Activated CD8-positive, alpha-beta memory T cell treated with anti-CD3 and anti-CD28 coated beads, Interleukin-2, amount 50 U/mL, for 1 hour (primary cell): ENCODE data around the gene CFAP161.

Experiments
- DNase-seq: peaks from one replicate; pipeline ENCODE4 v3.0.0-alpha.2; 2020; ENCODE audit errors: extremely low read depth

Gene CFAP161

GRCh38 chr15:81133782-81134461 lies at the start of gene CFAP161:
Gene CFAP161, plus strand, starts transcription at chr15:81134270. Its CDS starts 60 bp downstream, at chr15:81134330.
- DNase-seq: no peak

GRCh38 chr15:81084716-81085115 lies 49.4 kb upstream of the CFAP161 start:
- DNase-seq: no peak

- DNase-seq: no peak
Observed at GRCh38 chr15:81085213-81085612, 48.9 kb upstream of the CFAP161 start.

- DNase-seq: no peak
Observed at GRCh38 chr15:81085898-81086297, 48.2 kb upstream of the CFAP161 start.

GRCh38 chr15:81087066-81087465 lies 47.0 kb upstream of the CFAP161 start:
- DNase-seq: no peak

GRCh38 chr15:81087694-81088093 lies 46.4 kb upstream of the CFAP161 start:
- DNase-seq: no peak

DNA sequence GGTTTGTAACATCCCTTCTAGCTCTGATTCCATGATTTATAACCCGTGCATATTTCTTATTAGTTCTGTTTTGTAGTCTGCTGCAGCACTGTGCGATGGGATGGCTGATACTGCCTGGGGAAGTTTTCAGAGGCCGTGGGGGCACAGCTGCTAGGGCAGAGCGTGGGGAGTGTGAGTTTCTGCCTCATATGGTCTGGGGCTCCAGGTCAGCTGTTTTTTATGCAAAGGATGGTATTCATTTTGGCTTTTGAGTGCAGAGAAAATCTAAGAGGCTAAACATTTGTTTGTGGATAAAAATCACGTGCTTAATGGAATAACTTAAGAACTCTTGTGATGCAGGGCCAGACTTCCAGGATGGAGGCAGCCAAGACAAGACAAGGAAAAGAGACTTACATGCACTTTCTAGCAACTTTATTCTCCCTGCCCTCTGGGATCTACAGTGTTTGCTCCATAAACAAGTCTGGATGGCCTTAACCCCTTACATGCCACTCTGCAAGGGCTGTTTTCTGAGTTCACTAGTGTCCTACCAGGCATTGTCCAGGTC lies 45.5 kb upstream of the CFAP161 start:
- DNase-seq: no peak

GRCh38 chr15:81091889-81092558 lies 42.0 kb upstream of the CFAP161 start:
- no peak for DNase-seq

GRCh38 chr15:81092559-81092902 lies 41.5 kb upstream of the CFAP161 start:
- DNase-seq: no peak

GRCh38 chr15:81093961-81094360 lies 40.1 kb upstream of the CFAP161 start:
- DNase-seq: no peak

DNA sequence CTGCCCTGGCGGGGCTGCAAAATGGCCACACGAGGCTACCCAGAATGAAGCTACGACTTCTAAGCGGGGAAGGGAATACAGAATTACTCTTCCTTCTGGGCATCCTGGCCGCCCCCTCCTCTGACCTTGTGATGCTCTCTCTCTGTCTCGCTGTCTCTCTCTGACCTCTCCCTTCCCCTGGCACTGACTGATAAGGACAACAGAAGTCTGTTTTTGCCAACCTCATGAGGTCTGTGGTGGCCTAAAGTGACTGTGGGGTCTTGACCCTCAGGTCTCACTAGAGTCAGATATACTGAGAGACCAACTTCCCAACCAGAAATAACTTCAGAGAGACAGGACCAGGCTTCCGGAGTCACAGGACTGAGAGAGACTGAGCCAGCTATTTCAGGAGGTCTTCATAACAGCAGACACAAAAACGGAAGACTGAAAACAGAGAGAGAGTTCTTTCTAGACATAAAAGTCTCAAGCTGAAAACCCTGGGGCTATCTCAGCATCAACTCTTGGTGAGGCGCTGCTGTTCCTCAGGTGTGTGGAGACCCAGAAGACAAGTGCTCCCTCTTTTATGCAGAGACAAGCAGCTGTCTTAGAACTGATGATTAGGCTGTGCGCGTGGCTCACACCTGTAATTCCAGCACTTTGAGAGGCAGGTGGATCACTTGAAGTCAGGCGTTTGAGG lies 38.2 kb upstream of the CFAP161 start:
- DNase-seq: no peak

- DNase-seq: no peak
Observed at GRCh38 chr15:81096398-81096797, 37.7 kb upstream of the CFAP161 start.

DNA sequence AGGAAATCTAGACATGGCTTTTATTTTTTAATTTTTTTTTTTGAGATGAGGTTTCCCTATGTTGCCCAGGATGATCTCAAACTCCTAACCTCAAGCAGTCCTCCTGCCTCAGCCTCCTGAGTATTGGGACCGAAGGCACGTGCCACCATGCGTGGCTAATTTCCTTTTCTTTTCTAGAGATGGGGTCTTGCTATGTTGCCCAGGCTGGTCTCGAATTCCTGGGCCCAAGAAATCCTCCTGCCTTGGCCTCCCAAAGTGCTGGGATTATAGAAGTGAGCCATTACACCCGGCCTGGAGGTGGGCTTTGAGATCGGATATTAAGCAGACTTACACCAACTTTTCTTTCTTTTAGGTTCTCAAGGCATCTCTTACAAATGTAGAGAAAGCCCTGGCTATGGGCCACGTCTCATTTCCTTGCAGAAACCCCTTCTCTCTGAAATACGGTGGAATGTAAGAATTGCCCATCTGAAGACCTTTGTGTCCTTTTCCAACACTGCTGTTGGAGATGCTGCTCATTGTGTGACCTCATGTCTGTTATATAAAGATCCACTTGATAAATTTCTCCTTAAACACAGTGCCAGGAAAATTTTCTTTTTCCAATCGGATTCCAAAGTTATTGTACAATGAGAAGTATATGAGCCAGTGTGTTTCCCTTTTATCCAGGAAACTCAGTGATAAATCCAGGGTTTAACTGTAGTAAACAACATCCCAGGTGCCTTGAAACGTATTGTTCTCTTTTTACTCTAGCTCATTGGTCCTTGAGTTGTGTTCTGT lies 36.8 kb upstream of the CFAP161 start:
- DNase-seq: no peak

DNA sequence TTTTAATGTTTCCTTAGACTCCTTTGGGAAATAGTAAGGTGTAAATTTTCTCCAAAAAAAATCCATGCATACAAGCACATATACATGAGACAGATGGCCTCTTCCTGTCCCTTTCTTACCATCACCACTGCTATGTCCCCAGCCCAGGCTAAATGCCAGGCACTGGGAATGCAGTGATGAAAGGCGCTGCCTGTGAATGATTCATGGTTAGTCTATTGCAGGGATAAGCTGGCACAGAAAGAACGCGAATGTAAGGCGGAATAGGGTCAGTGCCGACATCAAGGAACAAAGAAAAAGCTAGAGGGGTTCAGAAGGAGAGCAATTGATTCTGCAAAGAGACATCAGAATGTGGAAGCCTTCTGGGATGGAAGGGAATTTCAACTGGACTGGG lies 36.2 kb upstream of the CFAP161 start:
- no peak for DNase-seq

- DNase-seq: no peak
Observed at GRCh38 chr15:81098349-81098748, 35.7 kb upstream of the CFAP161 start.

- DNase-seq: no peak
Observed at GRCh38 chr15:81098861-81099651, 35.0 kb upstream of the CFAP161 start.

DNA sequence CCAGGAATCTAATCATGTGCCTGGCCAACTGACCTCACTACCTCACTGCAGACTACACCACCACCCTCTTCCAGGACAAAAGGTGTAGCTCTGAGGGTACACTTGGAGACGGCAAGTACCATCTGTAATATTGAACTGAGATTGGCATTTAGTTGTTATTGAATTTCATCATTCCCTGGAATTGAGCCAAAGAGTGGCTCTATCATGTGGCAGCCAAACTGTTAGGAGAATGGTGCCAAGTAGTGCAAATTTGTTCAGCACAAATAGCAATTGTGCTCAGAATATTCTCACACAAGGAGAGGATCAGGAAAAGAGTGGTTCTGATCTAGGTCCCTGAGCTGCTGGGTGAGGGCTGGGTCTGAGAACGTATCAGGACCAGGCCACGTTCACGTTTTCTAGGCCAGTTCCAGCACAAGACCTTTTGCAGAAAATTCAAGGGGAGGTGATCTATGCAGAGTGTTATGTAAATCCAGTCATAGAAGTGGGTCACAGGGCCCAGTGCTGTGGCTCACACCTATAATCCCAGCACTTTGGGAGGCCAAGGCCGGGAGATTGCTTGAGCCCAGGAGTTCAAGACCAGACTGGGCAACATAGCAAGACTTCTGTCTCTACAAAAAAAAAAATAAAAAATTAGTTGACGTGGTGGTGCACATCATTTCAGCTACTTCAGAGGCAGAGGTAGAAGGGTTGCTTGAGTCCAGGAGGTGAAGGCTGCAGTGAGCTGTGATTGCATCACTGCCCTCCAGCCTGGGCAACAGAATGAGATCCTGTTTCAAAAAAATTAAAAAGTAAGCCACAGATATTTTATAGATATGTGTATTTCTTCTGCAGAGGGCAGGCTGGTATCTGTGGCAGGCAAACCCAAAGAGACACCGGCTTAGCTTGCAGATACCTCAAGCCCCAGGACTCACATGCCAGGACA lies 31.9 kb upstream of the CFAP161 start:
- DNase-seq: no peak

DNA sequence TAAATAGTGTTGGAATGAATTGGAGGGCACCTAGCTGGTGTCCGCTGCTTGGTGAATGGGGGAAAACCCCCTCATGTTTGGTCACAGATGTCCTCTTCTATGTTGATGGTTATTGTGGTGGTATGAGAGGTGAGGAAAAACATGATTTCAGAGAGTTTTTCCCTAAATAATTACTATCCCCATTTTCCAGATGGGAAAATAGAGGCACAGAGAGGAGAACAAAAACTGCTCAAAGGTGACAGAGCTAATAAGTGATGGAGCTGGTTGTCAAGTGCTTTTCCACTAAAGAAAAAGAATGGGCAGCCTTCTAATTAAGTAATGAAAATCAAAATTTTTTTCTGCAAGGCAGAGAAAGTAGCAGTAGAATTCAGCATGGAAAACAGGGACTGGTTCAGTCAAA lies 30.2 kb upstream of the CFAP161 start:
- DNase-seq: no peak

- no peak for DNase-seq
Observed at GRCh38 chr15:81105545-81105944, 28.5 kb upstream of the CFAP161 start.

DNA sequence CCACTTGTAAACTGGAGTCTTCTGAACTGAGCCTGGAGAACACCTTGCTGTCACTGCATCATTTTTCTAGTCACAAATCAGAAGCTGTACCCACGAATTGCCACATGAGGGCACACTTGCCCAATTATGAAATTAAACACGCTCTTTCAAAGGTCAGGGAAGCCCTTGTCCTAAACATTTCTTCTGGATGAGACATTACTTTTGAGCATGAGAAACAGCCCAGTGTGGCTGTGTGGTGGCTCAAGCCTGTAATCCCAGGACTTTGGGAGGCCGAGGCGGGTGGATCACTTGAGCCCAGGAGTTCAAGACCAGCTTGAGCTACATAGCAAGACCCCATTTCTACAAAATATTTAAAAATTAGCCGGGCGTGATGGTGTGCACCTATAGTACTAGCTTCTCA lies 27.5 kb upstream of the CFAP161 start:
- DNase-seq: no peak
